Measurements from ENCODE around the gene APC. TPM values are rescaled to one million over a fixed set of nuclear protein-coding genes. Genes with fewer than 3 reads are reported as not detected.

APC gene
- total and polyA plus RNA-seq, 4 donors: 4.1 to 103 (median 23.1) TPM

GRCh38 chr5:112844489-112844888 lies 106.8 kb downstream of the APC start:
- no peaks in the 10 kb centered on the region for H3K9me3 ChIP-seq (ENCODE audit: control insufficient read depth in 4 of 4, insufficient read depth in 3 of 4, low read length in 3 of 4)
- no peaks in the 10 kb centered on the region for H3K27me3 ChIP-seq (ENCODE audit: control insufficient read depth in 3 of 3, insufficient read depth in 3 of 3, low read length in 2 of 3)
- TF ChIP-seq, protein P1, sequence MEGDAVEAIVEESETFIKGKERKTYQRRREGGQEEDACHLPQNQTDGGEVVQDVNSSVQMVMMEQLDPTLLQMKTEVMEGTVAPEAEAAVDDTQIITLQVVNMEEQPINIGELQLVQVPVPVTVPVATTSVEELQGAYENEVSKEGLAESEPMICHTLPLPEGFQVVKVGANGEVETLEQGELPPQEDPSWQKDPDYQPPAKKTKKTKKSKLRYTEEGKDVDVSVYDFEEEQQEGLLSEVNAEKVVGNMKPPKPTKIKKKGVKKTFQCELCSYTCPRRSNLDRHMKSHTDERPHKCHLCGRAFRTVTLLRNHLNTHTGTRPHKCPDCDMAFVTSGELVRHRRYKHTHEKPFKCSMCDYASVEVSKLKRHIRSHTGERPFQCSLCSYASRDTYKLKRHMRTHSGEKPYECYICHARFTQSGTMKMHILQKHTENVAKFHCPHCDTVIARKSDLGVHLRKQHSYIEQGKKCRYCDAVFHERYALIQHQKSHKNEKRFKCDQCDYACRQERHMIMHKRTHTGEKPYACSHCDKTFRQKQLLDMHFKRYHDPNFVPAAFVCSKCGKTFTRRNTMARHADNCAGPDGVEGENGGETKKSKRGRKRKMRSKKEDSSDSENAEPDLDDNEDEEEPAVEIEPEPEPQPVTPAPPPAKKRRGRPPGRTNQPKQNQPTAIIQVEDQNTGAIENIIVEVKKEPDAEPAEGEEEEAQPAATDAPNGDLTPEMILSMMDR (IDR thresholded peaks at IDR 0.05; ENCODE audit: control extremely low read depth, extremely low read depth): no peak
- peaks cover 3 to 9% (median 8%) of the 10 kb centered on the region in 4 donors for H3K36me3 ChIP-seq (ENCODE audit: control insufficient read depth in 4 of 4, insufficient read depth in 4 of 4, low read length in 4 of 4)
- H3K9ac ChIP-seq (ENCODE audit: insufficient read depth in 1 of 2, low read length in 2 of 2): no peak overlapping the region
- H3K4me1 ChIP-seq (ENCODE audit: control insufficient read depth in 5 of 5, insufficient read depth in 5 of 5, low read length in 5 of 5): peaks cover 0 to 4% (median 0%) of the 10 kb centered on the region in 5 donors
- no peak overlapping the region for H3K4me3 ChIP-seq
- ATAC-seq (ENCODE audit: insufficient read depth, low FRiP score) (no peak), DNase-seq (no peak)
- WGBS, 2 donors: 92 to 93% methylated on average over 1 of the region's 1 CpG
- H3K27ac ChIP-seq (ENCODE audit: low read depth in 1 of 2, low read length in 1 of 2): no peak overlapping the region

- H3K4me1 ChIP-seq (ENCODE audit: control insufficient read depth in 5 of 5, insufficient read depth in 5 of 5, low read length in 5 of 5): peaks cover 0 to 4% (median 0%) of the 10 kb centered on the region in 5 donors
- H3K27ac ChIP-seq (ENCODE audit: low read depth in 1 of 2, low read length in 1 of 2): no peak overlapping the region
- peaks cover 0 to 2% (median 0%) of the 10 kb centered on the region in 4 donors for H3K36me3 ChIP-seq (ENCODE audit: control insufficient read depth in 4 of 4, insufficient read depth in 4 of 4, low read length in 4 of 4)
- H3K9ac ChIP-seq (ENCODE audit: insufficient read depth in 1 of 2, low read length in 2 of 2): no peak overlapping the region
- no peaks in the 10 kb centered on the region for H3K27me3 ChIP-seq (ENCODE audit: control insufficient read depth in 3 of 3, insufficient read depth in 3 of 3, low read length in 2 of 3)
- no peak overlapping the region for H3K4me3 ChIP-seq
- H3K9me3 ChIP-seq (ENCODE audit: control insufficient read depth in 4 of 4, insufficient read depth in 3 of 4, low read length in 3 of 4): no peaks in the 10 kb centered on the region
- ATAC-seq (ENCODE audit: insufficient read depth, low FRiP score) (no peak), DNase-seq (peak in 1 of 3 donors; percentile 7)
- WGBS, 2 donors: 76 to 87% methylated on average over 5 of the region's 5 CpGs
- TF ChIP-seq, protein P1 (IDR thresholded peaks at IDR 0.05; ENCODE audit: control extremely low read depth, extremely low read depth): no peak
Measured at GRCh38 chr5:112846556-112846955, 108.9 kb downstream of the APC start.

- Histone ChIP-seq H3K27ac (ENCODE audit: low read depth in 1 of 2, low read length in 1 of 2) (no peak overlapping the region), H3K4me3 (no peak overlapping the region), H3K9me3 (ENCODE audit: control insufficient read depth in 4 of 4, insufficient read depth in 3 of 4, low read length in 3 of 4) (no peaks in the 10 kb centered on the region), H3K4me1 (ENCODE audit: control insufficient read depth in 5 of 5, insufficient read depth in 5 of 5, low read length in 5 of 5) (peaks cover 0 to 4% (median 0%) of the 10 kb centered on the region in 5 donors), H3K27me3 (ENCODE audit: control insufficient read depth in 3 of 3, insufficient read depth in 3 of 3, low read length in 2 of 3) (no peaks in the 10 kb centered on the region), H3K36me3 (ENCODE audit: control insufficient read depth in 4 of 4, insufficient read depth in 4 of 4, low read length in 4 of 4) (peaks cover 0 to 2% (median 0%) of the 10 kb centered on the region in 4 donors), H3K9ac (ENCODE audit: insufficient read depth in 1 of 2, low read length in 2 of 2) (no peak overlapping the region)
- TF ChIP-seq, protein P1 (IDR thresholded peaks at IDR 0.05; ENCODE audit: control extremely low read depth, extremely low read depth): no peak
- DNase-seq: no peak
- ATAC-seq (ENCODE audit: insufficient read depth, low FRiP score): no peak
Measured at GRCh38 chr5:112847306-112847705, 109.6 kb downstream of the APC start.

Measured in lung (tissue), 12 donors.